Stimulated activated CD8-positive, alpha-beta memory T cell treated with anti-CD3 and anti-CD28 coated beads, Interleukin-7, amount 100 ng/mL, for 48 hours (primary cell): ENCODE results near the gene DCHS2.

ENCODE experiments used
- DNase-seq, 2 donors: peaks; one replicate each; pipeline ENCODE4 v3.0.0-alpha.2; 2020; ENCODE audit warnings: low read depth in 1 of 2; ENCODE audit errors: extremely low read depth in 1 of 2

DCHS2 gene

GRCh38 chr4:154452798-154453346 lies 38.7 kb downstream of the DCHS2 start:
- DNase-seq = no peak

- no peak for DNase-seq
Measured at GRCh38 chr4:154450966-154451365, 40.6 kb downstream of the DCHS2 start.

- no peak for DNase-seq
Measured at GRCh38 chr4:154444958-154445357, 46.6 kb downstream of the DCHS2 start.

DNA sequence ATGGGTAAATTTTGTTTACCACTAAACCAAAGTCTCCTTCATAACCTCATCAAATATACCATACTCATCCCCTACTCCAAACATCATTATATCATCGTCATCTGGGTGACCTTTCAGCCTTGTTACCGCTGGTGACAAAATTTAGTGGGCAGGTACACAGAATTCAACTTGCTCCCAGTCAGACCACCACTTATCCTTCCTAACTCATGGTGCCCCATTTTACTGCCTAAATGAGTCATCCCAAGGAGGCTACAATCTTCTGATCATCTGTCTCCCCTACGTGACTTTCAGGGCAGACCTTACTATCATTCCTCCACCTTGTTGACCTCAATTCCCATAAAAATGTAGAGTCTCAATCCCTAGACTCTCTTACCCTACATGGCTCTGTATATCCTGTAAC lies 49.6 kb downstream of the DCHS2 start:
- no peak for DNase-seq

GRCh38 chr4:154441124-154441523 lies 50.5 kb downstream of the DCHS2 start:
- DNase-seq = no peak

DNA sequence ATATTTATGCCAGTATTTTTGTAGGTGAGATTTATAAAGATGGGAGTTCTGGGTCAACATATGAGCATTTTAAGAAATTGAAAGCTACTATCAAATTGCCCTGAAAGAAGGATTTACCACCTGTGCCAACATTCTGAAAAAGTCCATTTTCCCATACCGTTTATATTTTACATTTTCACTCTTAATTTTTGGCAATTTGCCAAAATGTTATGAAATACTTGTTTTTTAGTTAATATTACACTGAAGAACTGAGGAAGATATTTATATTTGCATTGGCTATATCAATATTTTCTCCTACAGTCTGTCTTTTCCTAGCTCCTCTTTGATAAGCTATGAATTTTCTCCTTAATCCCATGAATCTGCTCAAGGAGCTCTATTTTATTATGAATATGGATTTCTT lies 52.4 kb downstream of the DCHS2 start:
- no peak for DNase-seq

GRCh38 chr4:154435895-154436294 lies 55.7 kb downstream of the DCHS2 start:
- no peak for DNase-seq

- no peak for DNase-seq
Measured at GRCh38 chr4:154433543-154433942, 58.1 kb downstream of the DCHS2 start.

- DNase-seq = no peak
Measured at GRCh38 chr4:154429176-154429575, 62.4 kb downstream of the DCHS2 start.

- no peak for DNase-seq
Measured at GRCh38 chr4:154427149-154427548, 64.5 kb downstream of the DCHS2 start.

- DNase-seq = no peak
Measured at GRCh38 chr4:154425514-154425913, 66.1 kb downstream of the DCHS2 start.

- DNase-seq = no peak
Measured at GRCh38 chr4:154424810-154425484, 66.7 kb downstream of the DCHS2 start.

DNA sequence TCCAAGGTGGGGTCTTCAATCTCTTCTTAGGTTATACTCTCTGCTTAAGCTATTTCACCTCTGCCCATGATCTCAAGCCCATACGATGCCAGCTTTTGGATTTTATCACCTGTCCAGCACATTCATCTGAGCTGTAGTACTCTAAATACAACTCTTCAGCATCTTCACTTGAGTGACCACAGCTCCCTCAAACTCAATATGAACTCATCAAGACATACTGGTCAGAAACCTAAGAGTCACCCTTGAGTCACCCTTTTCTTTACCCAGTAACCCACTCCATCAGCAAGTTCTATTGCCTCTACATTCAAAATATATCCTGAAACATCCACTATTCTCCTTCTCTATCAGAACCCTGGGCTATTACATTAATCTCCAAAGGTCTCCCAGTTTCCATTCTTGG lies 69.4 kb downstream of the DCHS2 start:
- DNase-seq = no peak

GRCh38 chr4:154421618-154422017 lies 70.0 kb downstream of the DCHS2 start:
- no peak for DNase-seq

DNA sequence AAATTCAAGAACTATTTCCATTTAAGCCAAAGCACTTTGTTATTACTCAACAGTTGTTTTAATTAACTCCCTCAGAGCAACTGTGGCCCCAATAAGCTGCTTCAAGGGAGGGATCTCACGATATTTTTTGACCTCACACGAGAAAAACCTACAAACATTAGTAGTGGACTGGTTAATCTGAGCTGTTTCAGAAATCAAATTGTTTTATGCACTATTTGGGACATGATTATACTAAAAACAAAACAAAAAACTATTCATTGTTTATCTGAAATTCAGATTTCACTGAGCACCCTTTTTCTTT lies 74.3 kb downstream of the DCHS2 start:
- no peak for DNase-seq

- no peak for DNase-seq
Measured at GRCh38 chr4:154416190-154416547, 75.4 kb downstream of the DCHS2 start.

DNA sequence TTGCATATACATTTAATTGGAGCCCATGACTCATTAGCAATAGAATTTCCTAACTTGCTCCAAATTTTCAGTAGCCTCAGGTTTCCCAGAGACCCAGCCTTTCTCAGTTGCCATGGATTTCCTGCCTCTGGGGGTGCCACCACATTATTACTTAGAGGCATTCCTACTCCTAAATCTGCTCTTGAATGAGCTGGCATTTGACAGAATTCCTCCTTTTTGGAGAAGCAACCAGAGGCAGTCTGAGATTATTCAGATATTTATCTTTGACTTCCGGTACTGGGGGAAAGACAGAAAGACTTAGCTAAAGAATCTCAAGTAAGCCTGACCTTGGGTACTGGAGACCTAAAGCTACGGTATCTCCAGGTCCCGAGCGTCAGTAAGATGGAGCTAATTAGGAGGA lies 76.3 kb downstream of the DCHS2 start:
- no peak for DNase-seq

DNA sequence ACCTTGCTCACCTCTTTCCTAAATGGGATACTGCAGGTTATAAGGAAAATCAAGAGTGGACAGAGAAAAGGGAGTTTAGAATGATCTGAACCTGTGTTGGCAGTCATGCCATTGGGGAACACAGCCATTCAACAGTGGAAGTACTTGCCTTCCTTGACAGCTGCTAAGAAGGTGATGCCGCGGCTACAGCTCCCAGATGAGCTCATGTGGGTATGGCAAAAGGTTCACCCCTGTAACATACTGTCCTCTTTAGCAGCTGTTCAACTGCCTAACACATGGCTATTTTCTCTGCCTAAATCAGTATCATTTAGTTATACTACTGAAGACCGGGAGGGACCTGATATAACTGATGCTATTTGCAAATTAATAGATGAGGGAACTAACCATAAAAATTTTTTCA lies 76.8 kb downstream of the DCHS2 start:
- no peak for DNase-seq

- no peak for DNase-seq
Measured at GRCh38 chr4:154414371-154414770, 77.2 kb downstream of the DCHS2 start.

DNA sequence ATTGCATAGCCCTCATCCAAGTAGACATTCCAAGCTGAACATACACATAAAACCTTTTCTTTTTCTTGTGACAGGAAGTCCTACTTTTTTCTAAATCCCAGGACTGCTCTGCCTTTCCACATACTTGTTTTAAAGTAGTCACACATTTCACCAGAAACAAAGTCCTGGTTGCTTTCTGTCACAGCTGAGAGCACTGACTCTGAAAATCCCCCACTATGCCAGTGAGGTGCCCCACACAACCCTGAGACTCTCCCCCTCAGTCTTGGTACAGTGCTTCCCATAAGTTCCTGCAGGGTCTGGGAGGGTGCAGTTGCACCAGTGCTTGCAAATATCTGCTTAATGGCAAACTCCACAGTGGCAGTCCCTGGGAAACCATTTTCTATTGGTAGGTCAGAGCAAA lies 84.2 kb downstream of the DCHS2 start:
- DNase-seq = no peak

DNA sequence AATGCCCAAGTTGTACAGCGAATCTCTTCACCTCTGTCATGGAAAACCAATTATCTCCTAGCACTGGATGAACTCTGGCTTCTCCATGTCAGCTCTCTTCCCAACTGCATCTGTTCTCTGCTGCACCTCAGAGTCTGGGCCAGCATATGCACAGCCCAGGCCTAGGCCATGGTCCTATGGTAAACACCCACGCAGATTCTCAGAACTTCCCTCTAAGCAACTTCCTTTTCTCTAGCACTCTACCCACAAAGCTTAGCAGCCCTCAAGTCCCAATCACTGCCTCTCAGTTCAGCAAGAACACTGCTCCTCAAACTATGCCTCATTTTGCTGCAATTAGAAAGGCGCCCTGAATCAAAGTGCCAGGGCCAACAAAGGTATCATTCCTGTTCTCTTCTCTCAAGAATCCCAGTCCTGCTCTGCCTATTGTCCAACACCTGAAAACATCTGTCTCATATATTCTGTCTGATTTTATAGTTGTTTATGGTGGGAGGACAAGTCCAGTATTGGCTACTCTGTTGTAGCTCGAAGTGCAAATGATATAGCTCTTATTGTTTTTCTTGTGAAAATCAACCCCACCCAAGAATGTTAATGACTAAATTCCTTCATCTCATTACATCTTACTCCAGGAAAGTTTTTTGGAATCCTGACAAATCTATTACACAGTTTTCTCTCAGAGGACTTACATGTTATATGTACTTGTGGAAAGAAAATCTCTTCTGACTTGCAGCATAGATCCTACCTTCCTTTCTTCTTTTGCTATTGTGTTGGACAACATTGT lies 85.4 kb downstream of the DCHS2 start:
- no peak for DNase-seq

GRCh38 chr4:154399259-154399974 lies 92.2 kb downstream of the DCHS2 start:
- DNase-seq = no peak
